GM19025 (cell line): ENCODE measurements around the gene THOC2.
"Not testable (repeated sequence)": the region's sequence is repeated elsewhere in the genome, so short reads cannot be mapped to it uniquely, and the experiment has no call there.

ENCODE experiments used
- ATAC-seq: cut with Tn5 transposase; IDR thresholded peaks from one replicate; pipeline ENCODE4 v1.9.1; 2021; ENCODE audit warnings: mild to moderate bottlenecking, low read depth, moderate library complexity; ENCODE audit not compliant: unreplicated experiment

The THOC2 gene

GRCh38 chrX:123590842-123591486 is 141.9 kb downstream of the THOC2 start:
- peak; percentile 65 for ATAC-seq

- ATAC-seq, result no peak
These were observed 144.1 kb downstream of the THOC2 start for GRCh38 chrX:123588723-123589122.

DNA sequence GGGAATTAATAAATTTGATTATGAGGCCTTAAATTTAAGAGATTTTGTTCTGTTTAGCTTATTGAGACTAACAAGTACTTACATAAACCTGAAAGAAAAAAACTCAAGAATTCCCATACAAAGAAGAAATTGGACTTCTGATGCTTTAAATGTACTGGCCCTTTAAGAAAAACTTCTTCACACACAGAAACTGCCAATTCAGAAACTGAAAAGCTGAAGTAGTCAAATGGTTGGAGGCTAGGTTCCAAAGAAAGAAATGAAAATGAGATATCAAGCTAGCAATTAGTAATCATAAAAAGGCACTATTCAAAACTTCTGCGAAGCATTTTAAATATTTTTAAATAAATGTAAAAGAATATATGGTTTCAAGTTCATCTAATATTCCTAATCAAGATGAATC is 151.3 kb downstream of the THOC2 start:
- no peak for ATAC-seq

DNA sequence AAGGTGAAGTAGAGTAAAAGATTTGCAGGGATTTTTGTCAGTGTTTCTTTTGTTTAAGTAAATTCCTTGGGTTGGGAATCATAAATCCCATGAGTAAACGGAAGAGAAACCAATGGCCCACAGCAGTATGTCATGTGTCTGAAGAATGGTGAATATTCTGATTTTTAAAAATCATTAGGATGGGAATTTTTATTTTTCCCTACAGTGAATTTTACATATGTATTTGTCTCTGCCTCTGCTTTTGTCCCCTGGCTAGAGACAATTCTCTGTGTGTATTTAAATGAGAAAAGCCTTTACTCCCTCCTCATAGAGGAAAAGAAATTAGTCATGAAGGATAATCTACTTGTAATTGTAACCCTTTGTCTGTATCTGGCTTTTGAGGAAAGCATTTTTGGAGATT is 152.1 kb downstream of the THOC2 start:
- ATAC-seq, result no peak

DNA sequence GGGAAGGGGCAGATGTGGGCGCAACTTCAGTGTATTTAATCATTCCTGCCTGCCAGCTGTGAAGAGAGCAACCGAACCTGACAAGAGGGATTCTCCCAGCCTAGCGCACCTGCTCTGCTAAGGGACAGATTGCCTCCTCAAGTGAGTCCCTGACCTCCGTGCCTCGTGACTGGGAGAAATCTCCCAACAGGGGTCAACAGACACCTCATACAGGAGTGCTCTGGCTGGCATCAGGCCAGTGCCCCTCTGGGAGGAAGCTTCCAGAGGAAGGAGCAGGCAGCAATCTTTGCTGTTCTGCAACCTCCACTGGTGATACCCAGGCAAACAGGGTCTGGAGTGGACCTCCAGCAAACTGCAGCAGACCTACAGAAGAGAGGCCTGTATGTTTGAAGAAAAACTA is 158.8 kb downstream of the THOC2 start:
- ATAC-seq, result not testable (repeated sequence)

DNA sequence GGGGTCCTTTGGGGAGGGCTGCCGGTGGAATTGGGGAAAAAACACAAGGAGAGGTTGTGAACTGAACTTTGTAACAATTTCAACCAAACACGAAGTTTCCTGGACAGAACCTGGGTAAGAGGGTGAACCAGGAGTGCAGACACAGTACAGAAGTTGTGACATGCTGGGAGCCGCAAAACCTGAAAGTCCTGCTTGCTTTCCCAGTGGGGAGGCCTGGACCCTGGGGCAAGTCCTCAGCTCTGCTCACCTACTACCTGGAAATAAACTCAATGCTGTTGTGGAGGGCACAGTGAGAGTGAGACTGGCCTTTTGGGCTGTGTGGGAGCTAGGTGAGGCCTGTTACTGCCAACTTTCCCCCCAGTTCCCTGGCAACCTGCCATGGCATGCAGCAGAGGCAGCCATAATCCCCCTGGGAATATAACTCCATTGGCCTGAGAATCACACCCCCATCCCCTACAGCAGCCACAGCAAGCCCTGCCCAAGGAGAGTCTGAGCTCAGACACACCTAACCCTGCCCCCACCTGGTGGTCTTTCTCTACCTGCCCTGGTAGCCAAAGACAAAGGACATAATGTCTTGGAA is 162.8 kb downstream of the THOC2 start:
- no peak for ATAC-seq

DNA sequence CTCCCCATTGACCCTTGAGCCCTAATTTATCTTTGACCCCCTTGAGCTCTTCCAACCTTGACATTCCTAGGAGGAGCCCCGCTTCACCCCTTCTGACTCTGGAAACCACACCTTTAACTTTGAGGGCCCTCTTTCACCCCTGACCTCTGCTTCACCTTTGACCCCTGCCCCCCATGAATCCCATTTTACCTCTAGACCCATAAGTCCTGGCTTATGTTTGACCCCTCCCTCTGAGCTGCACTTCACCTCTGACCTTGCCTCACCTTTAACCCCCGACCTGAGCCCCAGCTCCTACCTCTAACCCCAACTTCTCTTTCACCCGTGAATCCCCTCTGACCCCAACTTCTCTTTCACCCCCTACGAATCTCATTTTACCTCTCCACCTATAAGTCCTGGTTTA is 169.7 kb downstream of the THOC2 start:
- no peak for ATAC-seq

- ATAC-seq, result no peak
These were observed 170.3 kb downstream of the THOC2 start for GRCh38 chrX:123562342-123563146.

DNA sequence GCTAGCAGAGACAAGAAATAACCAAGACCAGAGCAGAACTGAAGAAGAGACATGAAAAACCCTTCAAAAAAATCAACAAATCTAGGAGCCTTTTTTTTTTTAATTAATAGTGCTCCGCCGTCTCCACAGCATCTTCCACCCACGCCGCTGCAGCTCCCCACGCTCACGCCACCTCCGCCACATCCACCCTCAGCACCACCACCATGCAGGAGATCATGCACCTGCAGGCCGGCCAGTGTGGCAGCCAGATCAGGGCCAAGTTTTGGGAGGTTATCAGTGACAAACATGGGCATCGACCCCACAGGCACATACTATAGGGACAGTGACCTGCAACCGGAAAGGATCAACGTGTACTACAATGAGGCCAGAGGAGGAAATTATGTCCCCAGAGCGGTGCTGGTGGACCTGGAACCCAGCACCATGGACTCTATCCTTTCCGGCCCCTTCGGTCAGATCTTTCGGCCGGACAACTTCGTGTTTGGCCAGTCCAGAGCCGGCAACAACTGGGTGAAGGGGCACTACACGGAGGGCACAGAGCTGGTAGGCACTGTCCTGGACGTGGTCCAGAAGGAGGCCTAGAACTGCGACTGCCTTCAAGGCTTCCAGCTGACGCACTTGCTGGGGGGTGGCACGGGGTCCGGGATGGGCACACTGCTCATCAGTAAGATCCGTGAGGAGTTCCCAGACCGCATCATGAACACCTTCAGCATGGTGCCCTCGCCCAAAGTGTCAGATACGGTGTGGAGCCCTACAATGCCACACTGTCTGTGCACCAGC is 171.2 kb downstream of the THOC2 start:
- no peak for ATAC-seq

DNA sequence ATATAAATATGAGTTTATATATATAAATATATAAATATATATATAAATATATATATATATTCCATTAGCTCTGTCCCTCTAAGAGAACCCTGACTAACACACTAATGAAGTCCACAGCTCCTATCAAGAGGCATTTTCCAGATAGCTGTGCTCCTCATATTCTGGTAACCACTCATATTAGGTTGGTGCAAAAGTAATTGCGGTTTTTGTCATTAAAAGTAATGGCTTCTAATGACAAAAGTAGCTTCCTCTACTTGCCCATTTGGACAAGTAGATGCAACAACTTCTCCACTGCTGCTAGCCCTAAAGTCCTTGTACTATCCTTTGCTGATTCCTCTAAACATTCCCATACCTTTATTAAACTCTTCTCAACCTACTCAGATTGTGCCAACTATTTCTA is 182.0 kb downstream of the THOC2 start:
- no peak for ATAC-seq
